ENCODE results near the gene ZMPSTE24. TPM values are rescaled to one million over a fixed set of nuclear protein-coding genes. Genes with fewer than 3 reads are reported as not detected.

The ZMPSTE24 gene
- total and polyA plus RNA-seq, 2 donors (not counting 1 experiment from before 2014, with no cell fraction given) = 60.9 to 67.6 TPM

GRCh38 chr1:40221977-40222772, 35.9 kb upstream of the ZMPSTE24 start:
- H3K9ac ChIP-seq (ENCODE audit: insufficient read depth, low read length) = no peak overlapping the region
- DNase-seq (ENCODE audit: low read depth in 2 of 2) = no peak
- H3K79me2 ChIP-seq (ENCODE audit: control insufficient read depth, insufficient read depth, low read length) = no peaks in the 10 kb centered on the region
- no peak overlapping the region for H3K4me3 ChIP-seq (replicated peaks in 1 of 4; ENCODE audit: control extremely low read depth in 1 of 4, insufficient read depth in 1 of 4, low read depth in 3 of 4, low read length in 4 of 4)
- H3K27me3 ChIP-seq (ENCODE audit: control insufficient read depth, insufficient read depth, low read length) = no peaks in the 10 kb centered on the region
- H3K4me2 ChIP-seq (ENCODE audit: extremely low read depth, insufficient read depth, low read length) = no peak overlapping the region
- no peak overlapping the region for H3K27ac ChIP-seq (ENCODE audit: insufficient read depth, low read length)
- no peaks in the 10 kb centered on the region for H3K9me3 ChIP-seq (ENCODE audit: control insufficient read depth, insufficient read depth, low read depth, low read length)
- no peaks in the 10 kb centered on the region for H4K20me1 ChIP-seq (ENCODE audit: control insufficient read depth, extremely low read depth, insufficient read depth, low read length)
- H3K36me3 ChIP-seq (ENCODE audit: control insufficient read depth, insufficient read depth, low read length) = no peaks in the 10 kb centered on the region
- H3K4me1 ChIP-seq (ENCODE audit: control insufficient read depth, extremely low read depth, insufficient read depth, low read length) = no peaks in the 10 kb centered on the region
- TF ChIP-seq EZH2 (IDR thresholded peaks at IDR 0.05; ENCODE audit: low read length, missing control alignments) (no peak), CTCF (conservative IDR thresholded peaks at IDR 0.05 in 1 of 2, IDR thresholded peaks at IDR 0.05 in 1 of 2; ENCODE audit: low read depth in 1 of 2, low read length in 2 of 2) (no peak)
- H2AFZ ChIP-seq (ENCODE audit: low read length) = no peak overlapping the region

DNA sequence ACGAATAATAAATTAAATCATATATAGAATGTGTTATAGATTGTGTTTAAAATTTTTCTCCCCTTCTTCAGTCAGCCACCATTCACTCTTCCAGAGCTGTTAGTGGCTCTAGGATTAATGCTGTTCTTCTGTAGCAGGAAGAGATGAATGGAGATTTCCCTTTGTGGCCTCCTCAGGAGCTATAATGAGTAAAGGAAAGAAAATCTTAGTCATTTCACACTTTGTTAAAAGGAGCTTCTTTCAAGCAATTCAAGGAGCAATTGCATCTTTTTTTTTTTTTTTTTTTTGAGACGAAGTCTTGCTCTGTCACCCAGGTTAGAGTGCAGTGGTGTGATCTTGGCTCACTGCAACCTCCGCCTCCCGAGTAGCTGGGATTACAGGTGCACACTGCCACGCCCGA, 34.0 kb upstream of the ZMPSTE24 start:
- TF ChIP-seq EZH2 (IDR thresholded peaks at IDR 0.05; ENCODE audit: low read length, missing control alignments) = no peak
- TF ChIP-seq CTCF (conservative IDR thresholded peaks at IDR 0.05 in 1 of 2, IDR thresholded peaks at IDR 0.05 in 1 of 2; ENCODE audit: low read depth in 1 of 2, low read length in 2 of 2) = no peak
- H2AFZ ChIP-seq (ENCODE audit: low read length) = no peak overlapping the region
- H3K27ac ChIP-seq (ENCODE audit: insufficient read depth, low read length) = no peak overlapping the region
- no peaks in the 10 kb centered on the region for H3K36me3 ChIP-seq (ENCODE audit: control insufficient read depth, insufficient read depth, low read length)
- H3K4me1 ChIP-seq (ENCODE audit: control insufficient read depth, extremely low read depth, insufficient read depth, low read length) = no peaks in the 10 kb centered on the region
- H3K4me2 ChIP-seq (ENCODE audit: extremely low read depth, insufficient read depth, low read length) = no peak overlapping the region
- H3K27me3 ChIP-seq (ENCODE audit: control insufficient read depth, insufficient read depth, low read length) = no peaks in the 10 kb centered on the region
- H3K9ac ChIP-seq (ENCODE audit: insufficient read depth, low read length) = no peak overlapping the region
- DNase-seq (ENCODE audit: low read depth in 2 of 2) = no peak
- H4K20me1 ChIP-seq (ENCODE audit: control insufficient read depth, extremely low read depth, insufficient read depth, low read length) = no peaks in the 10 kb centered on the region
- H3K4me3 ChIP-seq (replicated peaks in 1 of 4; ENCODE audit: control extremely low read depth in 1 of 4, insufficient read depth in 1 of 4, low read depth in 3 of 4, low read length in 4 of 4) = no peak overlapping the region
- no peaks in the 10 kb centered on the region for H3K79me2 ChIP-seq (ENCODE audit: control insufficient read depth, insufficient read depth, low read length)
- H3K9me3 ChIP-seq (ENCODE audit: control insufficient read depth, insufficient read depth, low read depth, low read length) = no peaks in the 10 kb centered on the region

DNA sequence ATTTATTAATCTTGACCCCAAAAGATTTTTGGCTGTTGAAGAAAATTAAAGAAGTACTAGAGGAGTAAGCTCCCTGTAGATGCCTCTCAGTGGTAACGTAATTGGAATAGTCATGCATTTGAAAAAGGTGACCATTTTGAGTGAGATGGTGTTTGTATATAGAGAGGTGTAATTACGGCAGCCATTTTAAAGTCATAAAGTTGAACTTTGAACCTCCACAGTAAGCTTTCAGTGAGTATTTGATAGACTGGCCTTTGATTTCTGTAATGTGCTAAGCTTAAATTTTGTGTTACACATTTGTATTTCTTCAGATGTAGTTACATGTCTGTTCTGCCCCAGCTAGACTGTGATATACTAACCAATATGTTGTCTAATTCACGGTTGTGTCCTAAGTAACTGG, 31.8 kb upstream of the ZMPSTE24 start:
- H3K4me3 ChIP-seq (replicated peaks in 1 of 4; ENCODE audit: control extremely low read depth in 1 of 4, insufficient read depth in 1 of 4, low read depth in 3 of 4, low read length in 4 of 4) = no peak overlapping the region
- no peak overlapping the region for H2AFZ ChIP-seq (ENCODE audit: low read length)
- no peaks in the 10 kb centered on the region for H3K4me1 ChIP-seq (ENCODE audit: control insufficient read depth, extremely low read depth, insufficient read depth, low read length)
- H3K36me3 ChIP-seq (ENCODE audit: control insufficient read depth, insufficient read depth, low read length) = no peaks in the 10 kb centered on the region
- no peak for DNase-seq (ENCODE audit: low read depth in 2 of 2)
- no peaks in the 10 kb centered on the region for H3K79me2 ChIP-seq (ENCODE audit: control insufficient read depth, insufficient read depth, low read length)
- no peak overlapping the region for H3K27ac ChIP-seq (ENCODE audit: insufficient read depth, low read length)
- H3K9me3 ChIP-seq (ENCODE audit: control insufficient read depth, insufficient read depth, low read depth, low read length) = no peaks in the 10 kb centered on the region
- no peak overlapping the region for H3K4me2 ChIP-seq (ENCODE audit: extremely low read depth, insufficient read depth, low read length)
- no peaks in the 10 kb centered on the region for H3K27me3 ChIP-seq (ENCODE audit: control insufficient read depth, insufficient read depth, low read length)
- TF ChIP-seq CTCF (conservative IDR thresholded peaks at IDR 0.05 in 1 of 2, IDR thresholded peaks at IDR 0.05 in 1 of 2; ENCODE audit: low read depth in 1 of 2, low read length in 2 of 2) (no peak), EZH2 (IDR thresholded peaks at IDR 0.05; ENCODE audit: low read length, missing control alignments) (no peak)
- H4K20me1 ChIP-seq (ENCODE audit: control insufficient read depth, extremely low read depth, insufficient read depth, low read length) = no peaks in the 10 kb centered on the region
- no peak overlapping the region for H3K9ac ChIP-seq (ENCODE audit: insufficient read depth, low read length)
